IPS DF 4.7 (cell line): Measurements from ENCODE around the gene OR1F1.
"Not testable (repeated sequence)": the region's sequence is repeated elsewhere in the genome, so short reads cannot be mapped to it uniquely, and the experiment has no call there.

Experiments used
- DNase-seq: peaks from one replicate; pipeline ENCODE4 v3.0.0-alpha.2; 2013; ENCODE audit warnings: low spot score; ENCODE audit errors: extremely low read depth

OR1F1 gene

DNA sequence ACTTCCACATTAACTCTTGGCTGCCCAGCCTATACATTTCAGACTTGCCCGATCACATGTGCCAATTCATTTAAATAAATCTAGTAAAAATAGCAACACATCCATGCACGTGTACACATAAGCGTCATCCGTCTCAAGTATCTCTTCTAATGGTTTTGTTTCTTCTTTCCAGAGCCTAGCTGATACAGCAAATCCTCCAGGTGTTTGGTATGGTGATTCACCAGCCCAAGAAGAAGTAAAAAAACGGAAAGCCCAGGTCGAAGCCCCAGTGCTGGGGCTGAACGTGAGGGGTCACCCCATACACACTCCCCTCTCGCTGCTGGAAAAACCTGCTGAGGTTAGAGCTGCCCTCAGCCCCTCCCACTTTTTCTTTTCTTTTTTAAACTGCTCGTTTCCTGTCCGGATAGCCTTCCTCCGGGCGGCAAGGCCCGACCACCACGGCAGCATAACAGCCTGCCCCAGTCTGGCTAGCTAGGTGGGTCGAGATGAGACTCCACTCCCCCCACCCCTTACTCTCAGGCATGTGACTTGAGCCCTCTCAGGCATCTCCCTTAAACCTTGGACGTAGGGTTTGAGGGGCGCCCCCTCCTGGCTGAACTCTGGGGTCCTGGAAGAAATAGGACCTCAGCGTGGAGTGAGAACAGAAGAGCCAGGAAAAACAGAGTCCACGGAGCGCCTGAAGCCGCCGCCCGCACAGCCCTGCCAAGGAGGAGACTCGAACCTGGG is 13.9 kb upstream of the OR1F1 start:
- no peak for DNase-seq

GRCh38 chr16:3174618-3175148 is 13.3 kb upstream of the OR1F1 start:
- DNase-seq, result no peak

- no peak for DNase-seq
Measured at GRCh38 chr16:3175157-3176093, 12.6 kb upstream of the OR1F1 start.

- DNase-seq, result no peak
Measured at GRCh38 chr16:3179651-3180050, 8.4 kb upstream of the OR1F1 start.

DNA sequence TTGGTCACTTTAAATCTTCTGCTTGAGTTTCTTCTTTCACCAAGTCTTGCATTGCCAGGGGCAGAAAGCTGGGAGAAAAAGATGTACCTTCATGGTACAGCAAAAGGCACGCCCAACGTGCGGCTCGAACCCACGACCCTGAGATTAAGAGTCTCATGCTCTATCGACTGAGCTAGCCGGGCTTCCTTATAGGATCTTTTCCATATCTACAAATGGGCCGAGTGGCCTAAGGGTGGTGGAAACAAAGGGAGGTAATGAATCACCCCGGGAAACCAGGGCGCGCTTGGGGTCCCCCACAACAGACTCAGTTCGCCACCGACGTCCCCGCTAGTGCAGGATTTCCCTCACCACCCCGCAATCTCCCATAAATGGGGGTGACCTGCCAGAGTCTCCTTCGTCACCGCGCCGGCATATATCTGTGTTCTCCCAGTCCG is 7.5 kb upstream of the OR1F1 start:
- DNase-seq, result no peak

DNA sequence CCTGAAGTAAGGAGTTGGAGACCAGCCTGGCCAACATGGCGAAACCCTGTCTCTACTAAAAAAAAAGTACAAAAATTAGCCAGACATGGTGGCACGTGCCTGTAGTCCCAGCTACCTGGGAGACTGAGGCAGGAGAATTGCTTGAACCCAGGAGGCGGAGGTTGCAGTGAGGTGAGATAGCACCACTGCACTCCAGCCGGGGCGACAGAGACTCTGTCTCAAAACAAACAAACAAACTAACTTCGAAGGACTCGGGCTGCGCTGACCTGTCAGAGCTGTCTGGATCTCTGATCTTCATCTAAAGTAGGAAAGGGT is 5.8 kb upstream of the OR1F1 start:
- not testable (repeated sequence) for DNase-seq

GRCh38 chr16:3182608-3183444 is 5.2 kb upstream of the OR1F1 start:
- no peak for DNase-seq

DNA sequence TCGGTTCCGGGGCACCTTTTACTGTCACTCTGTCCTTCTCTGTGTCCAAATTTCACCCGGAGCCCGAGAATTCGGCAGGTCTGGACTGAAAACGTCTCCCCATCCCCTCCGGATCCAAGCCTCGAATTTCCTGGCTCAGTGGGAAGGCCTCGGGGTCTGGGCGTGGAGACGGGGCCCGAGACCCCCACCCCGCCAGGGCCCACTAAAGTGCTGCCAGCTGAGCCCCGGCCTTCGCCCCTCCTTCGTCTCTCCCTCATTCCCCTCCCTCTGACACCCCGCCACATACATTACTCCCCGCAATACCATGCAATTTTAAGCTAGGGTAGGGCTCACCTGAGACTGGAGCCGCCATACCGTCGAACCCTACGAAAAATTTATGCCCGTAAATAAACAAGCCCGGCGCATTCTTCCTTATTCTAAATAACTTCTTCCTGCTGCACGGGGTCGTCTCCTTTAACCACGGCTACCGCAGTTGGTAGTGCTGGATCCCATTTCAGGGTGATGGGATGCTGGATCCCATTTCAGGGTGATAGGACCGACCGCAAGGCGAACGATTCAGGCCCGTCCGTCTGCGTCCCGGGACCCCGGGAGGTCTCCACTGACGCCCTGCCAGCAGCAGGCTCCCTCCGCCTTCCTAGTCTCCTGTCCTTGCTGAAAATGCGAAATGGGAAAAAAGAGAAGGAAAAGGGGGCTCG is 4.4 kb upstream of the OR1F1 start:
- DNase-seq, result no peak

GRCh38 chr16:3186946-3187690 is 886 bp upstream of the OR1F1 start:
- no peak for DNase-seq

GRCh38 chr16:3188675-3188924 is 596 bp downstream of the OR1F1 start:
- DNase-seq, result no peak

GRCh38 chr16:3188925-3189825 is 1.2 kb downstream of the OR1F1 start:
- no peak for DNase-seq

DNA sequence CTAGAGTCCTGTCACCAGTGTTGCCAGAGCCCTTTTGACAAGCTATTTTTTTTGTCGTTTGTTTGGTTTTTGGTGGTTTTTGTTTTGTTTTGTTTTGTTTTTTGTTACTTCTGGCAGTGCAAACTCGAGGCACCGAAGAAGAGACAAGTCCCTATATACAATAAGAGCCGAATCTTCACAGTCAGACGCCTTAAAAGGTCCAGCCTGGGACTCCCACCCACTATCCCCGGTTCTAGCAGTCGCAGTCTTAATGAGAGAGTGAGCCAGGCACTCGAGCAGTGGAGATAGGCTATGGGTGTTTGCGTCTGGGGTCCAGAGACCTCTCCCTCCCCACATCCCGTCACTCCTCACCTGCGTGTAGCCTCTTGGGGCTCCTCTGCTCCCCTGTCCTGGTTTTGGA is 1.9 kb downstream of the OR1F1 start:
- no peak for DNase-seq

DNA sequence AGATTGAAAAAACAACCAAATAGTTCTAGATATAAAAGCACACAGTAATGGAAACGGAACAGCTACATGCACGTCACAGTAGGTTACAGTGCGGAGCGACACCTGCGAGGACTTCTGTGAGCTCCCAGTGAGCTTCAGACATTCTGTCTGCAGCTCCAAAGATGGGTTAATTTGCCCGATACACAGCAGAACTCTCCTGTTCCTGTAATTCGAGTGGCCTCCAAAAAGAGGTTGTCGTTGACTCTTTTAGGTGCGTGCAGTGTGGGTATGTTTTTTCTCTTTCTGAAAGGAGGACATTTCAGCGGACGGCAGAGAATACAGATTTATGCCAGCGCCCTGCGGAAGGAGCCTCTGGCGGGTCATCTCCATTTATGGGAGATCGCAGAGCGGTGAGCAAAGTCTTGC is 2.9 kb downstream of the OR1F1 start:
- no peak for DNase-seq

DNA sequence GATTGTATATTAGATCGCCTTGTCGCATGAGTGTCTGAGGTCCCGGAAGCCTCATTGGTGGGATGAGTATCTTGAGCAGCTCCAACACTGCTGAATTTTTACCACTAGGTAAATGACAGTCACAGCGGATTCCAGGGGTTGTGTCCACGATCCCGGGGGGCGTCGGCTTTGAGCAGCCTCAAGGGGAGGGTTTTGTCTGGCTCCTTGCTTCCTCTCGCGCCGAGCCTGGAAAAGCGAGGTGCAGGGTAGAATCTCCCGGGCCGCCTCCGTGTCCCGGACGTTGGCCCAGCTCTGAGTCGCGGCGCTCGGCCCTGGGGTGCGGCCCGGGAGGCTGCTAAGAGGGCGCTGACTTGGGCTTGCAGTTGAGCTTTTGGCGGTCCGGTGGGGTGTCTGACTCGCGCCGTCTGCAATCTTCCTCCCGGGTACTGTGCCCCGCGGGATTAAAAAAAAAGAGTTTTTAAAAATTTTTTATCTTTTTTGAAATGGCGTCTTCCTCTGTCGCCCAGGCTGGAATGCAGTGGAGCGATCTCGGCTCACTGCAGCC is 4.5 kb downstream of the OR1F1 start:
- no peak for DNase-seq

- no peak for DNase-seq
Measured at GRCh38 chr16:3193221-3194212, 5.5 kb downstream of the OR1F1 start.

DNA sequence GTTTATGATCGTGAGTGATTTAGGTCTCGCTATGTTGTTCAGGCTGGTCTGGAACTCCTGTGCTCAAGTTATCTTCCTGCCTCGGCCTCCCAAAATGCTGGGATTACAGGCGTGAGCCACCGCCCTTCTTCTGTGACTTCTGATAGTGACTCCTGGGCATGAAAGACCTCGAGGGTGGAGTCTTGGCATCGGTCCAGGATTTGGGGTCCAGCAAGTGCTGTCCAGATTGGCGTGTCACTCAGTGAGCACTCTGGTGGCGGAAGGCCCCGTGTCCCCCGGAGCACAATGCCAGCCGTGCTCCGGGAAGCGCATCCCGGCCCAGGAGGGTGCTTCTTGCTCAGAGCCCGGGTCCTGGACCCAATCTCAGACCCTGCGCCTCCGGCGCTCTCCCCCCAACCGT is 6.8 kb downstream of the OR1F1 start:
- DNase-seq, result no peak

- no peak for DNase-seq
Measured at GRCh38 chr16:3195975-3196374, 8.0 kb downstream of the OR1F1 start.
